ENCODE results near the gene ANXA1.

Gene ANXA1

GRCh38 chr9:73137914-73138313 is 13.8 kb upstream of the ANXA1 start:
- DNase-seq (ENCODE audit: low read depth, low spot score): no peak

GRCh38 chr9:73138516-73138915 is 13.1 kb upstream of the ANXA1 start:
- DNase-seq (ENCODE audit: low read depth, low spot score): no peak

GRCh38 chr9:73141282-73141681 is 10.4 kb upstream of the ANXA1 start:
- DNase-seq (ENCODE audit: low read depth, low spot score): no peak

- no peak for DNase-seq (ENCODE audit: low read depth, low spot score)
These were observed 7.8 kb upstream of the ANXA1 start for GRCh38 chr9:73143711-73144328.

GRCh38 chr9:73146111-73146815 is 5.4 kb upstream of the ANXA1 start:
- DNase-seq (ENCODE audit: low read depth, low spot score): no peak

GRCh38 chr9:73148447-73148937 is 3.2 kb upstream of the ANXA1 start:
- no peak for DNase-seq (ENCODE audit: low read depth, low spot score)

GRCh38 chr9:73149371-73150067 is 2.1 kb upstream of the ANXA1 start:
- no peak for DNase-seq (ENCODE audit: low read depth, low spot score)

- DNase-seq (ENCODE audit: low read depth, low spot score): no peak
These were observed 829 bp downstream of the ANXA1 start for GRCh38 chr9:73152543-73152844.

- no peak for DNase-seq (ENCODE audit: low read depth, low spot score)
These were observed 1.3 kb downstream of the ANXA1 start for GRCh38 chr9:73152953-73153352.

GRCh38 chr9:73153793-73154227 is 2.1 kb downstream of the ANXA1 start:
- DNase-seq (ENCODE audit: low read depth, low spot score): no peak

GRCh38 chr9:73154271-73154670 is 2.6 kb downstream of the ANXA1 start:
- no peak for DNase-seq (ENCODE audit: low read depth, low spot score)

- no peak for DNase-seq (ENCODE audit: low read depth, low spot score)
These were observed 3.1 kb downstream of the ANXA1 start for GRCh38 chr9:73154722-73155121.

GRCh38 chr9:73155377-73155776 is 3.7 kb downstream of the ANXA1 start:
- no peak for DNase-seq (ENCODE audit: low read depth, low spot score)

GRCh38 chr9:73155968-73156864 is 4.6 kb downstream of the ANXA1 start:
- DNase-seq (ENCODE audit: low read depth, low spot score): no peak

- no peak for DNase-seq (ENCODE audit: low read depth, low spot score)
These were observed 5.2 kb downstream of the ANXA1 start for GRCh38 chr9:73156865-73157187.

- no peak for DNase-seq (ENCODE audit: low read depth, low spot score)
These were observed 6.1 kb downstream of the ANXA1 start for GRCh38 chr9:73157811-73158210.

GRCh38 chr9:73158723-73159122 is 7.1 kb downstream of the ANXA1 start:
- no peak for DNase-seq (ENCODE audit: low read depth, low spot score)

- no peak for DNase-seq (ENCODE audit: low read depth, low spot score)
These were observed 9.2 kb downstream of the ANXA1 start for GRCh38 chr9:73160868-73161267.

- DNase-seq (ENCODE audit: low read depth, low spot score): no peak
These were observed 11.5 kb downstream of the ANXA1 start for GRCh38 chr9:73162987-73163768.

- DNase-seq (ENCODE audit: low read depth, low spot score): no peak
These were observed 14.2 kb downstream of the ANXA1 start for GRCh38 chr9:73165911-73166310.

GRCh38 chr9:73166468-73166867 is 14.8 kb downstream of the ANXA1 start:
- no peak for DNase-seq (ENCODE audit: low read depth, low spot score)
